GM12801 (cell line): ENCODE data around the gene IGF2R.

Source experiments
- TF ChIP-seq, protein P1 (sequence below): IDR thresholded peaks from one replicate; pipeline ENCODE4 v1.5.1; 2011; ENCODE audit warnings: control low read depth; ENCODE audit not compliant: insufficient read length; ENCODE audit errors: extremely low read depth

IGF2R gene

GRCh38 chr6:159983641-159984080 lies 14.8 kb downstream of the IGF2R start:
- TF ChIP-seq, protein P1, sequence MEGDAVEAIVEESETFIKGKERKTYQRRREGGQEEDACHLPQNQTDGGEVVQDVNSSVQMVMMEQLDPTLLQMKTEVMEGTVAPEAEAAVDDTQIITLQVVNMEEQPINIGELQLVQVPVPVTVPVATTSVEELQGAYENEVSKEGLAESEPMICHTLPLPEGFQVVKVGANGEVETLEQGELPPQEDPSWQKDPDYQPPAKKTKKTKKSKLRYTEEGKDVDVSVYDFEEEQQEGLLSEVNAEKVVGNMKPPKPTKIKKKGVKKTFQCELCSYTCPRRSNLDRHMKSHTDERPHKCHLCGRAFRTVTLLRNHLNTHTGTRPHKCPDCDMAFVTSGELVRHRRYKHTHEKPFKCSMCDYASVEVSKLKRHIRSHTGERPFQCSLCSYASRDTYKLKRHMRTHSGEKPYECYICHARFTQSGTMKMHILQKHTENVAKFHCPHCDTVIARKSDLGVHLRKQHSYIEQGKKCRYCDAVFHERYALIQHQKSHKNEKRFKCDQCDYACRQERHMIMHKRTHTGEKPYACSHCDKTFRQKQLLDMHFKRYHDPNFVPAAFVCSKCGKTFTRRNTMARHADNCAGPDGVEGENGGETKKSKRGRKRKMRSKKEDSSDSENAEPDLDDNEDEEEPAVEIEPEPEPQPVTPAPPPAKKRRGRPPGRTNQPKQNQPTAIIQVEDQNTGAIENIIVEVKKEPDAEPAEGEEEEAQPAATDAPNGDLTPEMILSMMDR = no peak

GRCh38 chr6:159984268-159984786 lies 15.4 kb downstream of the IGF2R start:
- TF ChIP-seq, protein P1 = no peak

- TF ChIP-seq, protein P1 = no peak
Observed at GRCh38 chr6:159985296-159985945, 16.5 kb downstream of the IGF2R start.

GRCh38 chr6:159988983-159989454 lies 20.1 kb downstream of the IGF2R start:
- TF ChIP-seq, protein P1 = no peak

DNA sequence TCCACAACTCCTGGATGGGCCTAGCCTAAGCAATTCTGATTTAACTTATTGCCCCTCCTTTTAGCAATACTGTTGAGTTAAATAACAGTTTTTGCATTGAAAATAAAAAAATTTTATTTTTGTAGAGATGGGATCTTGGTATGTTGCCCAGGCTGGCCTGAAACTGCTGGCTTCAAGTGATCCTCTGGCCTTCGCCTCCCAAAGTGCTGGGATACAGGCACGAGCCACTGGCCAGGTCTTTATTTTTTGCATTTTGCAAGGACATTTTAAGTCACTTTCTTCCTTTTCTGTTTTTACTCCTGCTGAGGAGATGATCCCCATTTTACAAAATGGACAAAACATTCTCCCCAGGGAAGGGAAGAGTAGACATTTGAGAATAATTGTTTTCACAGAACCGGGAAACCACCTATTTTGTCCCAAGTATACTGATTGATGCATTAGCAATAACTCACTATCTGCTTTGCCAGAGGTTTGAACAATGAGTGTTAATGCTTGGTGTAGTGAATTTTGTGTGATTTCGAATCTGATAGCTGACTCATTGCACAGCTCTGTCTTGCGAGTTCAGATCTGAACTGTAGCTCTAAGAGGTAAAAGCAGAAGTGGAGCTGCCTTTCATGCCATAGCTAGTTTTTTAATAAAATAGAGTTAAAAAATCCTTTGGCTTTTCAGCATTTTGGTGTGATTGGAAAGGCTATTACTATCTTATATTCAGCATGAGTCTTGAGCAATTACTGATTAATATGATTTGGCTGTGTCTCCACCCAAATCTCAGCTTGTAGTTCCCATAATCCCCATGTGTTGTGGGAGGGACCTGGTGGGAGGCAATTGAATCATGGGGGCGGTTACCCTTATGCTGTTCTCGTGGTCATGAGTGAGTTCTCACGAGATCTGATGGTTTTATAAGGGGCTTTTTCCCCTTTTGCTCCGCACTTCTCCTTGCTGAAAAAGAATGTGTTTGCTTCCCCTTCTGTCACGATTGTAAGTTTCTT lies 20.9 kb downstream of the IGF2R start:
- TF ChIP-seq, protein P1 = no peak

- TF ChIP-seq, protein P1 = no peak
Observed at GRCh38 chr6:159992366-159992765, 23.5 kb downstream of the IGF2R start.

GRCh38 chr6:159995405-159995804 lies 26.5 kb downstream of the IGF2R start:
- TF ChIP-seq, protein P1 = no peak
